Prostate gland (tissue), 2 donors: ENCODE measurements around the gene KLHL35.

ENCODE experiments used
- CTCF ChIP-seq, 4 experiments: fragments of 200-600 bp in 2 of 4; fragments of 450-650 bp in 2 of 4; sonication (generic) in 2 of 4; IDR thresholded peaks; 1 replicate in 3 of 4; 2 replicates in 1 of 4; pipeline ENCODE4 v1.5.1; 2016 to 2019; ENCODE audit warnings: antibody characterized with exemption in 4 of 4, mild to moderate bottlenecking in 2 of 4, moderate library complexity in 2 of 4
- POLR2A ChIP-seq: fragments of 450-650 bp; IDR thresholded peaks from one replicate; pipeline ENCODE4 v1.6.1; 2016; ENCODE audit warnings: antibody characterized with exemption, mild to moderate bottlenecking
- POLR2AphosphoS5 ChIP-seq: sonication (generic); formaldehyde crosslinking; IDR thresholded peaks from one replicate; pipeline ENCODE4 v1.6.1; 2017; ENCODE audit warnings: antibody characterized with exemption

- no peak for TF ChIP-seq CTCF (IDR thresholded peaks at IDR 0.05)
- no peak for TF ChIP-seq POLR2AphosphoS5
- TF ChIP-seq POLR2A = no peak
Observed at GRCh38 chr11:75477614-75477935, 44.6 kb upstream of the KLHL35 start.
